ENCODE measurements around the gene WDPCP.

- TF ChIP-seq CTCF (IDR thresholded peaks at IDR 0.05 in 8 of 11, conservative IDR thresholded peaks at IDR 0.05 in 3 of 11), result no peak
- TF ChIP-seq POLR2A (IDR thresholded peaks at IDR 0.05), result no peak
- no peak for TF ChIP-seq POLR2AphosphoS5 (IDR thresholded peaks at IDR 0.05)
These were observed 491.8 kb downstream of the WDPCP start for GRCh38 chr2:63096491-63096890.

All from spleen (tissue), 7 donors.